ENCODE results near the gene BTNL9. TPM values are rescaled to one million over a fixed set of nuclear protein-coding genes. Genes with fewer than 3 reads are reported as not detected.

The BTNL9 gene
- total and polyA plus RNA-seq, 9 of the 15 experiments (the other 6 are each of a cell fraction or from before 2014, with no cell fraction given), result 3.7 to 86.7 (median 29.4) TPM

GRCh38 chr5:181087309-181087708, 47.2 kb downstream of the BTNL9 start (continued):
- TF ChIP-seq PHB2 (IDR thresholded peaks at IDR 0.05; ENCODE audit: low read depth) (no peak), UBTF (IDR thresholded peaks at IDR 0.05; ENCODE audit: borderline replicate concordance in 1 of 2, low read depth in 2 of 2, low read length in 2 of 2) (peak; percentile 64 to 95; a peak in 3 of 4 replicates), ZFP36 (IDR thresholded peaks at IDR 0.05; ENCODE audit: low read depth, low read length, partially characterized antibody) (no peak), POLR2AphosphoS2 (IDR thresholded peaks at IDR 0.05; ENCODE audit: low read length) (no peak), ZNF282 (CRISPR knock-in tag; IDR thresholded peaks at IDR 0.05) (no peak), ZNF507 (tag; conservative IDR thresholded peaks at IDR 0.05) (no peak), ZFX (CRISPR knock-in tag; IDR thresholded peaks at IDR 0.05) (peak; percentile 37; the same call in 1 of the 2 replicates), COPS2 (conservative IDR thresholded peaks at IDR 0.05) (no peak), RFX1 (IDR thresholded peaks at IDR 0.05) (no peak), ELF2 (CRISPR knock-in tag; IDR thresholded peaks at IDR 0.05) (no peak), POLR2B (IDR thresholded peaks at IDR 0.05; ENCODE audit: low read depth, partially characterized antibody) (no peak), NKRF (IDR thresholded peaks at IDR 0.05; ENCODE audit: borderline replicate concordance) (no peak), ZNF354B (CRISPR knock-in tag; IDR thresholded peaks at IDR 0.05) (no peak), MYBL2 (IDR thresholded peaks at IDR 0.05; ENCODE audit: low read depth) (no peak), MYBL2 (CRISPR knock-in tag; IDR thresholded peaks at IDR 0.05; ENCODE audit: borderline replicate concordance) (no peak), KHSRP (IDR thresholded peaks at IDR 0.05) (no peak), DACH1 (IDR thresholded peaks at IDR 0.05; ENCODE audit: partially characterized antibody) (no peak), C11orf30 (IDR thresholded peaks at IDR 0.05; ENCODE audit: low read depth) (peak; percentile 46; the same call in 1 of the 2 replicates), RCOR1 (IDR thresholded peaks at IDR 0.05; ENCODE audit: borderline replicate concordance in 1 of 2, low read depth in 2 of 2, low read length in 2 of 2) (peak in 1 of 2 experiments; percentile 13; a peak in 1 of 4 replicates), ARID2 (IDR thresholded peaks at IDR 0.05) (no peak), ZNF232 (CRISPR knock-in tag; IDR thresholded peaks at IDR 0.05) (no peak), PHF8 (IDR thresholded peaks at IDR 0.05; ENCODE audit: borderline replicate concordance, low read length) (no peak)
